GM18858 (cell line): ENCODE measurements around the gene KCNQ1.

Experiments
- ATAC-seq: cut with Tn5 transposase; IDR thresholded peaks from one replicate; pipeline ENCODE4 v1.9.1; 2021; ENCODE audit not compliant: unreplicated experiment

Gene KCNQ1

GRCh38 chr11:2750682-2751522 is 306.1 kb downstream of the KCNQ1 start:
- ATAC-seq, result no peak

GRCh38 chr11:2751523-2752203 is 306.9 kb downstream of the KCNQ1 start:
- no peak for ATAC-seq

DNA sequence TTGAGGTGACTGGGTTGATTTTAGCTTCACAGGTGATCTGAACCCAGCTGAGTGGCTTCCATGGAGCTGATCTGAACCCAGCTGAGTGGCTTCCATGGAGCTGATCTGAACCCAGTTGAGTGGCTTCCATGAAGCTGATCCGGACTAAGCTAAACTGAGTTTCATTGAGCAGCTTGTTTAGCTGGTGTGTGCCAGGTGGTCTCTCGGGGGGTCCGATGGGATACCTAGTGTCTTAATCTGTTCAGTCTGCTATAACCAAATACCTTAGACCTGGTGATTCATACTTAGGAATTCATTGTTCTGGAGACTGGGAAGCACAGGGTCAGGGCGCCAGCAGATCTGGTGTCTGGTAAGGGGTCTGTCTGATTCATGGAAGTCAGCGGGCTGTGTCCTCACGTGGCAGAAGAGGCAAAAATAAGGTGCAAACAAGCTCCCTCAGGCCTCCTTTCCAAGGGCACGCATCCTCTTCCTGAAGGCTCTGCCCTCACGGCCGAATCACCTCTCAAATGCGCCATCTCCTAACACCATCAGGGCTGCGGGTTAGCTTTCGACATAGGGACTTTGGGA is 307.5 kb downstream of the KCNQ1 start:
- no peak for ATAC-seq

- no peak for ATAC-seq
Observed at GRCh38 chr11:2752923-2753322, 308.1 kb downstream of the KCNQ1 start.

- ATAC-seq, result no peak
Observed at GRCh38 chr11:2754008-2754407, 309.2 kb downstream of the KCNQ1 start.

DNA sequence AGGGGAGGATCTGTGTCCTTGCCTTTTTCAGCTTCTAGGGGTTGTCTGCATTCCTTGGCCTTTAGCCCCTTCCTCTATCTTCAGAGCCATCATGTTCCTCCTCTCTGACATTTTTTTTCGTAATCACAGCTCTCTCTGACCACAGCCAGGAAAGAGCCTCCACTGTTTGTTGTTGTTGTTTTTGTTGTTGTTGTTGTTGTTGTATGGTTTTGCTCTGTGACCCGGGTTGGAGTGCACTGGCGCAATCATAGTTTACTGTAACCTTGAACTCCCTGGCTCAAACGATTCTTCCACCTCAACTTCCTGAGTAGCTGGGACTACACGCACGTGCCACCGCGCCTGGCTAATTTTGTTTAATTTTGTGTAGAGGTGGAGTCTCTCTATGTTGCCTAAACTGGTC is 310.3 kb downstream of the KCNQ1 start:
- ATAC-seq, result no peak

DNA sequence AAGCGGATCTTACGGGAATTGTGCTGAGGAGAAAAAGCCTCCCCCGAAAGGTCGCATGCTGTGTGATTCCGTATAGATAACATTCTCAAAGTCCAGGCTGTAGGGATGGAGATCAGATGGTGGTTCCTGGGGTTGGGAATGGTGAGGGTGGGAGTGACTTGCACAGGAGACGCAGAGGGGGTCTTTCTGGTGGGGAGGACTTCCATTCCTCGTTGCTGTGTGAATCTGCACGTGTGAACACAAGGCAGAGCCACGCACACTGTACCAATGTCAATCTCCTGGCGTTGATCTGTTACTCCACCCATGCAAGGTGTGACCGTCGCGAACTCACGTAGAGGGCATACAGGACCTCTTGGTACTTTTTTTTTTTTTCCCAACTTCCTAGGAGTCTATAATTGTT is 313.9 kb downstream of the KCNQ1 start:
- no peak for ATAC-seq

DNA sequence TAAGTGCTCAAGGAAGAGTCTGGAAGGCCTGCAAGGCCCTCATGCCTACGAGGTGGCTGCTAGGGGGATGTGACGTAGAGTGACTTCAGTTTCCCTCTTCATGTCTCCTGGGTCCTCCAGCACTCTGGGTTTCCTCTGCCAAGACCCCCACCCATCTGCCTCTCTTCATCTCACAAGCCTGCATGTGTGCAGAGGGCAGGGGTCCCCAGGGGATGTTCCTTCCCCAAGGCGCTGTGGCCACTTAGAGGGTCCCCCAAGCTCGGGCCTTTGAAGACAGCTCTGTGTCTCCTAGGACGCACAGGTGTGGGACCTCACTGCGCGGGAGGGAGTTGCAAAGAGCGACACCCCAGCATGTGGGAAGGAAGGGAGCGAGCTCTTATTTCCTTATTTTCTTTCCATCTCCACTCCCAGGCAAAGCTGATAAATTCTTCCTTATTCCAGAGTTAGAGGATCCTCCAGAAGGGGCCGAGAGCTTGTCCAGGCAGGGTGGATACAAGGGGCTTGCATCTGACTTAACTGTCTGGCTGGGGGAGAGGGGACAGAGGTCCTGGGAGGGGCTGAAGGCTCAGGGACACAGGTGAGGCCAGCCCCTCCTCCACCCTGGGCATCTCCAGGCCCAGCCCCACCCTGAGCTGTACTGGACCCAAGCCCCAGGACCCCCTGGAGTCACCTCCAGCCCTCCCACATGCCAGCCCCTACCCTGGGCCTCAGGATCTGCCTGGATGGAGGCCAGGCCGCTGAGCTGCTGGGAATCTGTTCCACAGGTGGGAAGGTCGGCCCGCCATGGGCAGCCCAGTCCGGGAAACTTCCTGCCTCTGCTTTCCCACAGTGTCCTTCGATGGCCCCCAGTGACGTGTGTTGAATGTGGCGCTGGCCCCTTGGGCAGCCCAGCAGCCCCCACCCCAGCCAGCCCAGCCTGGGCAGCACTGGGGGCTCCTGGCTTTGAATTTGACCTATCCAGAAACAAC is 314.7 kb downstream of the KCNQ1 start:
- no peak for ATAC-seq

DNA sequence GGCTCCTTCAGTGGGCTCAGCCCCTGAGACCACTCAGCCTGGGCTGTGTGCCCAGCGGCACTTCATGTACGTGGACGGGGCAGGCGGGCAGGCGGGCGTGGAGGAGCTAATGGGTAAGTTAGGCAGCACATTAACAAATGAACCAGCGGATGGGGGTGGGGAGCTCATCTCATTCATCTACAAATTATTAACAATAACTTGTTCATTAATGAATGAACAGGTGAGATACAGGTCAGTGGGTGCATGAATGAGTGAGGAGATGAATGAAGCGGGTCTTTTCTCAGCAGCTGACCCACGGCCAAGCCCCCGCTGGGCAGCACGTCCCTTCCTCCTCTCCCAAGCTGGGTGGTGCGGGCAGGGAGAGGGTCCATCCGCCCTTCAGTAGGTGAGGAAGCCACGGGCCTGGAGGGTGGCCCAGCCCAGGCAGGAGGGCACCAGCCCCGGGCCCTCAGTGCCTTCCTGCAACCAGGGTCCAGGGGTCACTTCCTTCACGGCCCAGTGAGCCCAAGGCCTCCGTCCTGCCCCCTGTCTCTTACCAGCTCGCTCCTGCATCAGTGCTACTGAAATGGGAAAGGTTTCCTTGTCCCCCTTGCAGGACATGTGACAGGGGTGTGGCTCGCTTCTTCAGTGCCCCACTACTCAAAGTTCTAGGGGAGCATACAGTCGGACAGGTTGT is 315.5 kb downstream of the KCNQ1 start:
- no peak for ATAC-seq

DNA sequence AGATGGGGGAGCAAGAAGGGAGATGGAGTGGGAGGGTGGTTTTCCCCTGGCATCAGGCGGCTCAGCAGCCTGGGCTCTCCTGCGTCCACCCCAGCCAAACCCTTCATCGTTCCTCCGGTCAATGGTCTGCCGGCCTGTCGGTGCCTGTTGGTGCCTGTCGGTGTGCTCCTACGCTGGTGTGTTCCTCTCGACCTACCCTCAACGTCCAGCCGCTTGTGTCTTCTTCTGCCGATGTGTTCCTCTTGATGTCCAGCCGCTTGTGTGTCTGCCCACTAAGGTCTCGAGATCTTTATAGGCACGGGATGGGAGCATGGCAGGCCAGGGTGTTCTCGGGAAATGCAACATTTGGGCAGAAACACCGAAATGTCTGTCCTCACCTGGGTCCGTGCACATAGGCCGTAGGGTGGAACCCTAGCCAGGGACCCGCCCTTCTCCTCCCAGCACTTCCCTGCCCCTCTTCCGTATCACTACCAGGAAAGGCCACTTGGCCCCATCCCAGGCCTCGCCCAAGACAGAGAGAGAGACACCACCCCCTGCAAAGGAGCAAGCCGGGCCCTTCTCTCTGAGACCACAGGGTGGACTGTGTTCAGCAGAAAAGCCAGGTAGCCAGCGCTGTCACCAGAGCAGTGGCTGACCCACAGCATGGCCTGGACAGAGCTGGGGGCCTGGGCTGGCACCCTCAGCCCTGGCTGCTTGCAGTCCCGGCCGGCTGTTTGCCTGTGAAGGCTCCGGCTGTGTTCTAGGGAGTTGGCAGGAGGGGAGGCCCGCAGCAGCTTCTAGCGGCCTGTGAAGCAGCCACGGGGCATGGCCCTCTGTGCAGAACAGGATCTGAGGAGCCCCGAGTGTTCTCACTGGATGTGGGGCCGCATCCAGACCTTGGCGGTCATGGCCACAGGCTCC is 316.6 kb downstream of the KCNQ1 start:
- no peak for ATAC-seq

- no peak for ATAC-seq
Observed at GRCh38 chr11:2762031-2762380, 317.2 kb downstream of the KCNQ1 start.

DNA sequence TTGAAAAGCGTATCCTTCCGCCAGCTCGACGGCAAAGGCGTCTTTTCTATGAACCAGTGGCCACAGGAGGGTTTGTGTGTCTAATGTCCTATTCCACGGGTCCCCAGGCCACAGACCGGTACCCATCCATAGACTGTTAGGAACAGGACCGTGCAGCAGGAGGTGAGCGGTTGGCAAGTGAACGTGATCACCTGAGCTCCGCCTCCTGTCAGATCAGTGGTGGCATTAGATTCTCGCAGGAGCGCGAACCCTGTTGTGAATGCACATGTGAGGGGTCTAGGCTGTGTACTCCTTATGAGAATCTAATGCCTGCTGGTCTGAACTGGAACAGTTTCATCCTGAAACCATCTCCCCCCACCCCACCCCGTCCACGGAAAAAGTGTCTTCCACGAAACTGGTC is 317.6 kb downstream of the KCNQ1 start:
- ATAC-seq, result no peak

- no peak for ATAC-seq
Observed at GRCh38 chr11:2763984-2764383, 319.2 kb downstream of the KCNQ1 start.

DNA sequence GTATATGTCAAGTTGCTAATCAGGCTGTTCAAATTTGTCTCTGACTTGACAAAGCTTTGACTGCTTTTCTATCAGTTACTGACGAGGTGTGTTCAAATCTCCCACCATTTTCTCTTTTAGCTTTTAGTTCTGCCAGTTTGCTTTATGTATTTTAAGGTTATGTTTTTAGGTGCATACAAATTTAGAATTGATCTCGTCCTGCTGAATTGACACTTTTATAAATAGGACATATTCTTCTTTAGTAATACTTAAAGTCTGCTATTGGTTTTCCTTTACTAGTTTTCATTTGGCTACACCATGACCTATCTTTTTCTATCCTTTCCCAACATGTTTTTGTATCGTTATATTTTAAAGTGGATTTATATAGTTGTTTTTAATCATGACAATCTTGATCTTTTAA is 320.7 kb downstream of the KCNQ1 start:
- ATAC-seq, result no peak

- no peak for ATAC-seq
Observed at GRCh38 chr11:2766166-2766565, 321.4 kb downstream of the KCNQ1 start.

- no peak for ATAC-seq
Observed at GRCh38 chr11:2767071-2767470, 322.3 kb downstream of the KCNQ1 start.

DNA sequence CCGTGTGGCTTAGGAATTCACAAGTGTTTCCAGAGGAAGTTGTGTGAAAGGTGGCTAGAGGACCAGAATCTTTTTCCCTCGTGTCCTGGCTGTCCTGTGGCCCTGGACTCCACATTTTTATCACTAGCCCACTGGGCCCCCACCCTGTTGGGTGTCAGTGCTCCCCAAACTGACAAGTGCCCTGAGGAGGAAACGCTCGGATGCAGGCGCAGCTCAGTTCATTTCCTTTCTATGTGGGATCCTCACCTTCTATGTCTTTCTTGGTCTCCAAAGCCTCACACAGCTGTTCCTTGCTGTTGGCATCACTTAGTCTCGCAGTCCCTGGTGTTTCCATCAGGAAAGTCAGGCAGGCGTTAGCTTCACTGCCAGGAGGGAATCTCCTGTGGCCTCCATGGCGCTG is 323.0 kb downstream of the KCNQ1 start:
- ATAC-seq, result no peak

GRCh38 chr11:2768471-2769408 is 323.9 kb downstream of the KCNQ1 start:
- no peak for ATAC-seq
